Activated CD4-positive, alpha-beta T cell treated with anti-CD3 and anti-CD28 coated beads for 36 hours (primary cell): ENCODE measurements around the gene NAA50. TPM values are rescaled to one million over a fixed set of nuclear protein-coding genes. Genes with fewer than 3 reads are reported as not detected.

Source experiments
- ATAC-seq: fragments of 200-7000 bp; cut with Tn5 transposase; one replicate; pipeline ENCODE4 v1.10.0; 2021; ENCODE audit warnings: mild to moderate bottlenecking, moderate library complexity
- CTCF ChIA-PET: fragments of 350-600 bp; sonication (Branson Sonifier 250); formaldehyde crosslinking; loops from one replicate; lab custom pipeline; 2021; ENCODE audit warnings: antibody characterized with exemption; lab: Charles Lee
- POLR2A ChIA-PET: fragments of 350-600 bp; sonication (Branson Sonifier 250); formaldehyde crosslinking; loops from one replicate; lab custom pipeline; 2021; ENCODE audit warnings: antibody characterized with exemption, inconsistent platforms; lab: Charles Lee
- DNase-seq: peaks from one replicate; pipeline ENCODE4 v3.0.0-alpha.2; 2020
- H3K27ac Mint-ChIP-seq: one replicate; pipeline ENCODE4 v1.8.0; 2021; ENCODE audit warnings: mixed read lengths
- H3K27me3 Mint-ChIP-seq: one replicate; pipeline ENCODE4 v1.8.0; 2021; ENCODE audit warnings: mixed read lengths
- H3K36me3 Mint-ChIP-seq: one replicate; pipeline ENCODE4 v1.8.0; 2021; ENCODE audit warnings: low read depth, mixed read lengths
- H3K4me1 Mint-ChIP-seq: one replicate; pipeline ENCODE4 v1.8.0; 2021; ENCODE audit warnings: mixed read lengths
- H3K4me3 Mint-ChIP-seq: one replicate; pipeline ENCODE4 v1.8.0; 2021; ENCODE audit warnings: mild to moderate bottlenecking, moderate library complexity, mixed read lengths
- H3K9me3 Mint-ChIP-seq: one replicate; pipeline ENCODE4 v1.8.0; 2021; ENCODE audit warnings: low read depth, mixed read lengths
- intact Hi-C, 2 experiments: fragments of 100-400 bp; cut with DNase I in 1 of 2; cut with micrococcal nuclease in 1 of 2; formaldehyde crosslinking; loops; one replicate each; pipeline versions ENCODE4 v1.14.2 to v1.15.1; 2022 to 2024; cut with DNase I, micrococcal nuclease
- total RNA-seq, 2 experiments: library from RNA; stranded (reverse); gene quantifications; one replicate each; pipeline ENCODE4 v1.2.3, GENCODE V29; 2021

Gene NAA50
- total RNA-seq, 2 experiments from 2014 or later: 97.1 to 122 TPM

DNA sequence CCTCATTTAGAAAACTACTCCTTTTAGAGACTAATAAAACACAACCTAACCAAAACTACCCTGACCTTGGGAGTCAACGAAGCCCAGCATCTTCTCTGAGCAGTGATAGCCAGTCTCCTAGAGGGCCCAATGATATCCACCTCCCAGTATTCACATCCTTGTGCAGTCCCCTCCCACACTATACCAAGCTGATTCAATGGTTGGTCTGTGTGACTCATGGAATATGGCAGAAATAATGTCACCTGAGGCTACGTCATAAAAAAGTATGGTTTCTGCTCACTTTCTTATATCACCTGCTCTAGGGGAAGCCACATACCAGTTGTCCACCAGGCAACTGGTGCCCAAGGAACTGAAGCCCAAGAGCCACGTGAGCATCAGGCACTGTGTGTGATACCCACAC lies 28.2 kb downstream of the NAA50 start:
- peak; percentile 20 for DNase-seq
- Mint-ChIP-seq H3K4me3 (no peak overlapping the region), H3K36me3 (peaks cover 43% of the 10 kb centered on the region), H3K9me3 (no peaks in the 10 kb centered on the region), H3K27ac (peak overlapping the region; percentile 86), H3K4me1 (peaks cover 18% of the 10 kb centered on the region), H3K27me3 (no peaks in the 10 kb centered on the region)
- peak; percentile 99 for ATAC-seq
- intact Hi-C loops: no loop called here
- ChIA-PET POLR2A (interaction anchor here (1.0 kb wide), 1 partner anchor 27 kb away, joined by 3 read pairs; no protein-coding TSS in a partner anchor), CTCF (interaction anchor here (1.1 to 1.9 kb wide), 3 partner anchors 19 to 27 kb away, joined by 3 to 5 read pairs (median 3); no protein-coding TSS in a partner anchor)

DNA sequence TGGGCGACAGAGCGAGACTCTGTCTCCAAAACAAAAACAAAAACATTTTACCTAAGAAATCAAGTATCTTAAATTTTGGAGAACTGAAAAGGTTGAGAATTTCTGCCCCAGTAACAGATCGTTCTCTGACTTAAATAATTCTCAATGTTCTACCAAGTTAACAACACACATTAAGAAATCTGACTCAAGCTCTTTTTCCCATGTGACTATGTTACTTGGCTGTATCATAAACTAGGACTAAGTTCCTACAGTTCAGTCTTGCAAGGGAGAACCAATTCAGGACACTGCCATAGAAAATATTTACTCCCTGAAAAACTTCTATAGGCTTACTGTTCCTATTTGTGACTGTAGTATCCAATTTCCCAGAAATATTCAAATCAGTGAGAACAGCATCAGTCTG lies 28.7 kb downstream of the NAA50 start:
- no peaks in the 10 kb centered on the region for H3K9me3 Mint-ChIP-seq
- POLR2A ChIA-PET: interaction anchor here (1.0 kb wide), 1 partner anchor 28 kb away, joined by 3 read pairs; no protein-coding TSS in a partner anchor
- no peaks in the 10 kb centered on the region for H3K27me3 Mint-ChIP-seq
- DNase-seq: no peak
- intact Hi-C loops: no loop called here
- CTCF ChIA-PET: interaction anchor here (1.1 to 1.9 kb wide), 4 partner anchors 12 to 27 kb away, joined by 3 to 5 read pairs (median 3); no protein-coding TSS in a partner anchor
- H3K36me3 Mint-ChIP-seq: peaks cover 39% of the 10 kb centered on the region
- peak overlapping the region; percentile 86 for H3K27ac Mint-ChIP-seq
- ATAC-seq: no peak
- peaks cover 21% of the 10 kb centered on the region for H3K4me1 Mint-ChIP-seq
- no peak overlapping the region for H3K4me3 Mint-ChIP-seq

DNA sequence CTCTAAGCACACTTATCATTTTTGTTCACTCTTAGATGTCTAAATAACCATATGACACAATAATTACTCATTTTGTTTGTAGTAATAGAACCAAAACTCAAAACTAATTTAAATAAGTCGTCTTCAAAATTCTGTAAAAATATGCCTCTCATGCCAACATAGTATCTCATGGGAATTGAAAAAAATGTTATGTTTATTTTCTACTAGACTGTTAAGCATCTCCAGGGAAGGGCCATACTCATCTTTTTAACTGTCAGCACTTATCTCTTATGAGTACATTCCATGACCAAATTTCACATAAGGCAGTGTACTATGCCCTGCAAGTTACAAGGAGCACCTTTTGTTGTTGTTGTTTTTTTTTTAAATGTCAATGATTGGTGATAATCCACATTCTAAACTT lies 31.3 kb downstream of the NAA50 start:
- POLR2A ChIA-PET: no interaction called here
- H3K27ac Mint-ChIP-seq: no peak overlapping the region
- CTCF ChIA-PET: no interaction called here
- no peak overlapping the region for H3K4me3 Mint-ChIP-seq
- no peaks in the 10 kb centered on the region for H3K9me3 Mint-ChIP-seq
- H3K36me3 Mint-ChIP-seq: peaks cover 22% of the 10 kb centered on the region
- intact Hi-C loops: no loop called here
- H3K27me3 Mint-ChIP-seq: peaks cover 2% of the 10 kb centered on the region
- peaks cover 21% of the 10 kb centered on the region for H3K4me1 Mint-ChIP-seq
- no peak for DNase-seq
- ATAC-seq: no peak

DNA sequence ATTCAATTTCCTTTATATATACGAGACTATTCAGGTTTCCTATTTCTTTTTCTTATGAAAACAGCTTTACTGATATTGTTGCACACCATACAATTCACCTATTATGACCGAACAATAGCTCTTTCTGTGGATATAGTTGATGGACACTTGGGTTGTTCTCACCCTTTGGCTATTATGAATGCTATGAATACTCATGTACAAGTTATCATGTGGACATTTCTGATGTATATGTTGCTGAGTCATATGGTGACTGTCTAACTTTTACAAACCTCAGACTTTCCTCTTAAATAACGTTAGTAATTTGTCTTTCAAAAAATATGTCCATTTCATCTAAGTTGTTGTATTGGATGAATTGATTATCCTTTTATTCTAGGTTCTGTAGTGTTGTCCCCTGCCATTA lies 33.9 kb downstream of the NAA50 start:
- peaks cover 9% of the 10 kb centered on the region for H3K27me3 Mint-ChIP-seq
- intact Hi-C loops: no loop called here
- peaks cover 6% of the 10 kb centered on the region for H3K36me3 Mint-ChIP-seq
- ATAC-seq (peak; percentile 51), DNase-seq (no peak)
- H3K4me3 Mint-ChIP-seq: no peak overlapping the region
- H3K9me3 Mint-ChIP-seq: no peaks in the 10 kb centered on the region
- POLR2A ChIA-PET: no interaction called here
- CTCF ChIA-PET: interaction anchor here (0.6 to 1.4 kb wide), 5 partner anchors 12 to 33 kb away, joined by 3 to 5 read pairs (median 4); no protein-coding TSS in a partner anchor
- H3K27ac Mint-ChIP-seq: no peak overlapping the region
- peaks cover 3% of the 10 kb centered on the region for H3K4me1 Mint-ChIP-seq

DNA sequence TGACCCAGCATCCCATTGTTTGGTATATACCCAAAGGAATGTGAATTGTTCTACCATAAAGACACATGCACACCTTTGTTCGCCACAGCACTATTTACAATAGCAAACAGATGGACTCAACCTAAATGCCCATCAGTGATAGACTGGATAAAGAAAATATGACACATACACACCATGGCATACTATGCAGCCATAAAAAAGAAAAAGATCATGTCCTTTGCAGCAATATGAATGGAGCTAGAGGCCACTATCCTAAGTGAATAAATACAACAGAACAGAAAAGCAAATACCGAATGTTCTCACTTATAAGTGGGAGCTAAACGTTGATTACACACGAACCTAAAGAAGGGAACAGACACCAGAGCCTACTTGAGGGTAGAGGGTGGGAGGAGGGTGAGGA lies 38.2 kb downstream of the NAA50 start:
- H3K4me1 Mint-ChIP-seq: peaks cover 3% of the 10 kb centered on the region
- DNase-seq (no peak), ATAC-seq (no peak)
- no peaks in the 10 kb centered on the region for H3K36me3 Mint-ChIP-seq
- CTCF ChIA-PET: interaction anchor here (0.9 kb wide), 1 partner anchor 36 kb away, joined by 3 read pairs; no protein-coding TSS in a partner anchor
- intact Hi-C loops: no loop called here
- H3K27me3 Mint-ChIP-seq: peaks cover 10% of the 10 kb centered on the region
- POLR2A ChIA-PET: no interaction called here
- no peak overlapping the region for H3K4me3 Mint-ChIP-seq
- H3K9me3 Mint-ChIP-seq: no peaks in the 10 kb centered on the region
- no peak overlapping the region for H3K27ac Mint-ChIP-seq

DNA sequence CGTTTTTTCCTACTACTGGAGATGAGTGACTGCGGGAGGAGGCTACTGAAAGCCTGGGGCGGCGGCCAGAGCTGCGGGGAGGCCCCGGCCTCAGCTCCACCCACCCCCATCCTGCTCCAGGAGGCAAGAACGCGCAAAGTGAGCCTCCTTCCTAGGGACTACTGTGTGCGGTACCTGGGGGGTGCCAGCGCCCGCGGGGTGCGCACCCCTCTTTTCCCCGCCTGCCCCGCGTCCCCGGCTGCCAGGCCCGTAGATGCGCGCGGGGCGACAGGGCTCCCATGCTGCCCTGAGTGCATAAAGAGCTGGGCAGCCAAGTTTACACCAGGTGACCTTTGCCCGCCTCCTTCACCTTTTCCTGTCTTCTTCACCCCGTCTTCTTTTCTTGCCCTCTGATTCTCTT lies 47.1 kb downstream of the NAA50 start:
- no peaks in the 10 kb centered on the region for H3K27me3 Mint-ChIP-seq
- peaks cover 18% of the 10 kb centered on the region for H3K4me1 Mint-ChIP-seq
- no peaks in the 10 kb centered on the region for H3K9me3 Mint-ChIP-seq
- DNase-seq (peak; percentile 41), ATAC-seq (no peak)
- peak overlapping the region; percentile 61 for H3K27ac Mint-ChIP-seq
- no peak overlapping the region for H3K4me3 Mint-ChIP-seq
- POLR2A ChIA-PET: interaction anchor here (0.6 kb wide), 1 partner anchor 203 kb away, joined by 4 read pairs; no protein-coding TSS in a partner anchor
- CTCF ChIA-PET: interaction anchor here (0.7 to 2.6 kb wide), 3 partner anchors 12 to 95 kb away, joined by 3 to 9 read pairs (median 3); no protein-coding TSS in a partner anchor
- no peaks in the 10 kb centered on the region for H3K36me3 Mint-ChIP-seq
- intact Hi-C loops: loop anchor here in 1 of 2 experiments (5.0 kb wide), 3 partner anchors 182 to 1137 kb away; partner anchors contain the start of genes ATG3, SLC35A5 and SPICE1

DNA sequence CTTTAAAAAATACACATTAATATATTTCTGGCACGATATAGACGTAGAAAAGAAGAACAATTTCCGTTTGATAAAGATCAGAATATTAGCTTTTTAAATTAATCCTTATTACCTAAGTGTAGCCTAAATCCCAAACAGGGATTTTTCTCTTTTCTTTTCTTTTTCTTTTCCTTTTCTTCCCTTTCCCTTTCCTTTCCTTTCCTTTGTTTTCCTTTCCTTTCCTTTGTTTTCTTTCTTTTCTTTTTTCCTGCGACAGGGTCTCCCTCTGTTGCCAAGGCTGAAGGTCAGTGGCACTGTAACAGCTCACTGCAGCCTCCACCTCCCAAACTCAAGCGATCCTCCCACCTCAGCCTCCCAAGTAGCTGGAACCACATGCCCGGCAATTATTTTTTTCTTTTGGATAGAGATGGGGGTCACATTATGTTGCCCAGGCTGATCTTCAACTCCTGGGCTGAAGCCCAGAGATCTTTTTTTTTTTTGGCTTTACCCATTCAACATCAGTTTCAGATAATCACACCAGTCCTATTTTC lies 47.8 kb downstream of the NAA50 start:
- no peaks in the 10 kb centered on the region for H3K9me3 Mint-ChIP-seq
- CTCF ChIA-PET: interaction anchor here (0.7 to 2.6 kb wide), 4 partner anchors 47 to 411 kb away, joined by 3 to 9 read pairs (median 4); no protein-coding TSS in a partner anchor
- no peaks in the 10 kb centered on the region for H3K27me3 Mint-ChIP-seq
- H3K4me3 Mint-ChIP-seq: no peak overlapping the region
- ATAC-seq (no peak), DNase-seq (no peak)
- H3K36me3 Mint-ChIP-seq: no peaks in the 10 kb centered on the region
- POLR2A ChIA-PET: no interaction called here
- intact Hi-C loops: loop anchor here in 1 of 2 experiments (5.0 kb wide), 3 partner anchors 181 to 1136 kb away; partner anchors contain the start of genes ATG3, SLC35A5 and SPICE1
- H3K27ac Mint-ChIP-seq: no peak overlapping the region
- peaks cover 24% of the 10 kb centered on the region for H3K4me1 Mint-ChIP-seq

DNA sequence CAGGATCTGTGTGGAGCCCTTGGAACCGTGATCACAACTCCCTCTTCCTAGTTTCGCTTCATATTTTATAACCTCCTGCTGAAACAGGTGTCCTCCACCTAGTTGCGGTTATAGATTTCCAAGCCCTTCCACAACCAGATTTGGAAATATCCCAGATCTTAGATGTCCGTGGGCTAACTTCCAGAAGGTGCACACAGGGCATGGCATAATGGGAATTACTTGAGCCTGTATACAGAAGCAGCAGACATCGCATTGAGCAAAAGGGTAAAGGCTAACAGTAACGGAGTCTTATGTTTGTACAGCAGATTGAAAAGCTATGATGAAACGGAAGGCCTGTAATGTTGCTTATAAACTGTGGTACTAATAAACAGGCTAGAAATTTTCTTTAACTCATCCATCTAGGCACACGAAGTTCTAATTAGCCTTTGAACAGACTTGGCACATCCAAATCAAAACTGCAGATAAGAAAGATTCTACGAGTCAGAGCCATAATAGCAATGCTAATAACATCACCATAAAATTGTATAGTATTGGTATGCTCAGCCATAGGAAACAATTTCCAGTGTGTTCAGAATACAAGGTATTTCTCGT lies 48.5 kb downstream of the NAA50 start:
- Mint-ChIP-seq H3K27me3 (no peaks in the 10 kb centered on the region), H3K9me3 (no peaks in the 10 kb centered on the region), H3K4me3 (no peak overlapping the region), H3K4me1 (peaks cover 27% of the 10 kb centered on the region), H3K27ac (no peak overlapping the region), H3K36me3 (no peaks in the 10 kb centered on the region)
- ChIA-PET CTCF (interaction anchor here (0.7 to 2.6 kb wide), 3 partner anchors 48 to 410 kb away, joined by 3 to 9 read pairs (median 5); no protein-coding TSS in a partner anchor), POLR2A (no interaction called here)
- ATAC-seq (no peak), DNase-seq (no peak)
- intact Hi-C loops: loop anchor here (2.0 to 5.0 kb wide), 6 partner anchors 180 to 1449 kb away; partner anchors contain the start of genes ATG3 (in 1 of the 2), SLC35A5 (in 1 of the 2), SPICE1 (in 1 of the 2) and ZBTB20 (in 1 of the 2)

DNA sequence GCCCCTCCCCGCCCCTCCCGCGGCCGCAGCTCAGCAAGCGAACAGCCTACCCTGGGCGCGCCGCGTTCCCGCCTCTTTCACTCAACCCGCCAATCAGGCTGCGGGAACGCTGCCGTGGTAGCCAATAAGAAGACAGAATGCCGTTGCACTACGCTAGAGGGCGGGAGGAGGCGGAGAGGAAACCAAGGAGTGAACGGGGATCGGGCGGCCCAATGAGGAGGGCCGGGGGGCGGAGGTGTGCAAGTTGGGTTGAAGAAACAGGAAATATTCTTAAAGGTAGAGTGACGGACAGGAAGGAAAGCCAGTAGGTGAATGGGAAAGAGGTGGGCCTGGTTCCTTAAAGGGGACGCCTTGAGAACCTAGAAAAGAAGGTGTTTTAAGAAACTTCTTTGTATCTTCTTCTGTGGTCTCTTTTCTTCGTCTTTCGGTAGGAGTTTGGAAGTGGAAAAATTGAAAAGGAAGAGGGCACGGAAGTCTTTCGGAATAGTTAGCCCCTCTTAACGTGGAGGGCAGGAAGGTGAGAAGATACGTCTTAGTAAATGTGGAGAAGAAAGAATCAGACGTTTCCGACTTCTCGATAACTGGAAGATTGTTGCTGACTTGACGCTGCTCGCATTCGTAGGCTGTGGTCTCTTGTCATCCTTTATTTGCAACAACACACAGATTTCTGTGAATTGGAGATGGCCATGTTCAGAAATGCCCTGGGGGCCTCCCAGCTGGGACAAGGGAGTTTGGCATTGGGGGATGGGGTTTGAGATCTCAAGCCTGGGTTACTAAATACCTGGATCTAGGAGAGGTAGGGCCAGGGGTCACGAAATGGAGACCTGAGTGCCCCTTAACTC lies 49.2 kb downstream of the NAA50 start:
- Mint-ChIP-seq H3K27ac (no peak overlapping the region), H3K4me1 (peaks cover 27% of the 10 kb centered on the region), H3K4me3 (no peak overlapping the region), H3K27me3 (no peaks in the 10 kb centered on the region), H3K9me3 (no peaks in the 10 kb centered on the region), H3K36me3 (no peaks in the 10 kb centered on the region)
- ChIA-PET POLR2A (interaction anchor here (0.5 to 1.6 kb wide), 4 partner anchors 45 to 88 kb away, joined by 3 to 7 read pairs (median 6); no protein-coding TSS in a partner anchor), CTCF (interaction anchor here (0.6 to 1.0 kb wide), 2 partner anchors 14 to 48 kb away, joined by 3 read pairs; no protein-coding TSS in a partner anchor)
- intact Hi-C loops: loop anchor here (1.0 to 5.0 kb wide), 12 partner anchors 48 to 1450 kb away; partner anchors contain the start of genes CCDC191 (in 2 of the 2), QTRT2 (in 2 of the 2), SPICE1 (in 2 of the 2) and ATG3 (in 1 of the 2)
- peak; percentile 92 for ATAC-seq
- DNase-seq: peak; percentile 99

DNA sequence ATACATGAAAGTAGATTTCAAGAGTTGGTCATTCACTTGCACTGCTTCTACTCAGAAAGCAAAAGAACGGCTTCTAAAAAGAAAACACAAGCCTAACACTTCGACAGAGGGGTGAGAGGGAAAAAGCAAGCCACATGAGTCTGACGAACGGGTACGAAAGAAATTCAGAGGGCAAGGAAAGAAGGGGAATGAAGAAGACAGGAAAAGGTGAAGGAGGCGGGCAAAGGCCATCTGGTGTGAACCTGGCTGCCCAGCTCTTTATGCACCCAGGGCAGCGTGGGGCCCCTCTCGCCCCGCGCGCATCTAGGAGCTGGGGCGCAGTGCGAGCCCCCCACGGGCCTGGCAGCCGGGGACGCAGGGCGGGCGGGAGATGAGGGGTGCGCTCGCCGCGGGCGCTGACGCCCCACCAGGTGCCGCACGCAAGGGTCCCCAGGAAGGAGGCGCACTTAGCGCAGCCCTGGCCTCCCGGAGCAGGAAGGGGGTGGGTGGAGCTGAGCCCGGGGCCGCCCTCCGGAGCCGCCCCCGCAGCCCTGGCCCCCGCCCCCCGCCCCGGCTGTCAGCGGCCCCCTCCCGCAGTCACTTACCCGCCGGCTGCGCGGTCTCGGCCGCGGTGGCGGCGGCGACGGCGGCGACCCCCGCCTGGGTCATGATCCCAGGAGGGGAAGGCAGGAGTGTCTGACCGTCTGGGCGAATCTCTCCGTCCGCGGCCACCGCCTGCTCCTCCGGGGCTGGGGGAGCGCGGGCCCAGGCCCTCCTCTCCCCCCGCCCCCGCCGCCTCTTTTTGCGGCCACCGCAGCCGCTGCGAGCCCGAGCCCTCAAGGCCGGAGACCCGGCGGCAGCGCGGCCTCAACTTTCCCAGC lies 50.0 kb downstream of the NAA50 start, which contains the start of gene USF3:
TSS of gene USF3 (minus strand) at position 857 of the 860 bp plus-strand sequence. CDS start 21,764 bp downstream, outside the sequence.
- H3K4me3 Mint-ChIP-seq: peak within 1 kb of the TSS; percentile 84
- no peaks in the 10 kb centered on the region for H3K27me3 Mint-ChIP-seq
- peak; percentile 89 for DNase-seq
- H3K9me3 Mint-ChIP-seq: no peaks in the 10 kb centered on the region
- H3K4me1 Mint-ChIP-seq: peaks cover 29% of the 10 kb centered on the region
- CTCF ChIA-PET: interaction anchor here (0.6 to 1.6 kb wide), 3 partner anchors 15 to 49 kb away, joined by 3 read pairs; no protein-coding TSS in a partner anchor
- intact Hi-C loops: loop anchor here (1.0 to 5.0 kb wide), 12 partner anchors 49 to 1451 kb away; partner anchors contain the start of genes CCDC191 (in 2 of the 2), QTRT2 (in 2 of the 2), SPICE1 (in 2 of the 2) and ATG3 (in 1 of the 2)
- POLR2A ChIA-PET: interaction anchor here (0.5 to 1.6 kb wide), 4 partner anchors 46 to 87 kb away, joined by 3 to 7 read pairs (median 6); no protein-coding TSS in a partner anchor
- ATAC-seq: peak; percentile 68
- H3K36me3 Mint-ChIP-seq: no peaks in the 10 kb centered on the region
- H3K27ac Mint-ChIP-seq: peak within 1 kb of the TSS; percentile 97
